GM18858 (cell line): ENCODE data around the gene AHDC1.

ENCODE experiments used
- ATAC-seq: cut with Tn5 transposase; IDR thresholded peaks from one replicate; pipeline ENCODE4 v1.9.1; 2021; ENCODE audit not compliant: unreplicated experiment

The AHDC1 gene

GRCh38 chr1:27585684-27586083, 18.3 kb downstream of the AHDC1 start:
- no peak for ATAC-seq

- no peak for ATAC-seq
Observed at GRCh38 chr1:27584453-27584852, 19.5 kb downstream of the AHDC1 start.

GRCh38 chr1:27583479-27583878, 20.5 kb downstream of the AHDC1 start:
- no peak for ATAC-seq

GRCh38 chr1:27581823-27582243, 22.1 kb downstream of the AHDC1 start:
- no peak for ATAC-seq

GRCh38 chr1:27577504-27578188, 26.3 kb downstream of the AHDC1 start:
- ATAC-seq = no peak

- no peak for ATAC-seq
Observed at GRCh38 chr1:27576806-27577227, 27.1 kb downstream of the AHDC1 start.

GRCh38 chr1:27575840-27576331, 28.1 kb downstream of the AHDC1 start:
- ATAC-seq = no peak

- ATAC-seq = no peak
Observed at GRCh38 chr1:27574871-27575831, 28.8 kb downstream of the AHDC1 start.

GRCh38 chr1:27574001-27574781, 29.8 kb downstream of the AHDC1 start:
- no peak for ATAC-seq

GRCh38 chr1:27572679-27573426, 31.1 kb downstream of the AHDC1 start:
- no peak for ATAC-seq

GRCh38 chr1:27572019-27572678, 31.8 kb downstream of the AHDC1 start:
- ATAC-seq = no peak

GRCh38 chr1:27571439-27572018, 32.4 kb downstream of the AHDC1 start:
- ATAC-seq = no peak

- ATAC-seq = no peak
Observed at GRCh38 chr1:27570784-27571183, 33.2 kb downstream of the AHDC1 start.

GRCh38 chr1:27570356-27570755, 33.6 kb downstream of the AHDC1 start:
- no peak for ATAC-seq

- ATAC-seq = no peak
Observed at GRCh38 chr1:27569506-27570291, 34.2 kb downstream of the AHDC1 start.

GRCh38 chr1:27569088-27569460, 34.9 kb downstream of the AHDC1 start:
- ATAC-seq = no peak

GRCh38 chr1:27568300-27569087, 35.5 kb downstream of the AHDC1 start:
- ATAC-seq = peak; percentile 66

- ATAC-seq = no peak
Observed at GRCh38 chr1:27567971-27568299, 36.0 kb downstream of the AHDC1 start.
